Ishikawa (cell line): ENCODE results near the gene AHCYL2.
A peak's percentile ranks its signal among the peaks of the same experiment; 100 is the strongest.

ENCODE experiments used
- CEBPB ChIP-seq: IDR thresholded peaks from 2 replicates; pipeline ENCODE4 v1.6.1; 2012
- CREB1 ChIP-seq: IDR thresholded peaks from 2 replicates; pipeline ENCODE4 v1.6.1; 2012; ENCODE audit warnings: low read depth
- EGR1 ChIP-seq: IDR thresholded peaks from 2 replicates; pipeline ENCODE4 v1.6.1; 2012
- EP300 ChIP-seq: IDR thresholded peaks from 2 replicates; pipeline ENCODE4 v1.6.1; 2012; ENCODE audit warnings: borderline replicate concordance
- FOXM1 ChIP-seq: IDR thresholded peaks from 2 replicates; pipeline ENCODE4 v1.6.1; 2012; ENCODE audit warnings: low read depth, borderline replicate concordance
- RAD21 ChIP-seq: IDR thresholded peaks from 2 replicates; pipeline ENCODE4 v1.6.1; 2012; ENCODE audit warnings: low read depth
- TAF1 ChIP-seq: IDR thresholded peaks from 2 replicates; pipeline ENCODE4 v1.6.1; 2012; ENCODE audit warnings: low read depth, mild to moderate bottlenecking
- TCF12 ChIP-seq: IDR thresholded peaks from 2 replicates; pipeline ENCODE4 v1.6.1; 2012; ENCODE audit warnings: low read depth
- TEAD4 ChIP-seq: IDR thresholded peaks from 2 replicates; pipeline ENCODE4 v1.6.1; 2012
- YY1 ChIP-seq: IDR thresholded peaks from 2 replicates; pipeline ENCODE4 v1.6.1; 2012; ENCODE audit warnings: low read depth
- ZBTB7A ChIP-seq: IDR thresholded peaks from 2 replicates; pipeline ENCODE4 v1.6.1; 2012; ENCODE audit warnings: low read depth
- TF ChIP-seq, protein P1 (sequence below): IDR thresholded peaks from 2 replicates; pipeline ENCODE4 v1.6.1; 2012
- TF ChIP-seq, protein P2 (sequence below): IDR thresholded peaks from 2 replicates; pipeline ENCODE4 v1.6.1; 2012; ENCODE audit warnings: low read depth, mild to moderate bottlenecking
- TF ChIP-seq, protein P3 (sequence below): IDR thresholded peaks from 2 replicates; pipeline ENCODE4 v1.6.1; 2012

DNA sequence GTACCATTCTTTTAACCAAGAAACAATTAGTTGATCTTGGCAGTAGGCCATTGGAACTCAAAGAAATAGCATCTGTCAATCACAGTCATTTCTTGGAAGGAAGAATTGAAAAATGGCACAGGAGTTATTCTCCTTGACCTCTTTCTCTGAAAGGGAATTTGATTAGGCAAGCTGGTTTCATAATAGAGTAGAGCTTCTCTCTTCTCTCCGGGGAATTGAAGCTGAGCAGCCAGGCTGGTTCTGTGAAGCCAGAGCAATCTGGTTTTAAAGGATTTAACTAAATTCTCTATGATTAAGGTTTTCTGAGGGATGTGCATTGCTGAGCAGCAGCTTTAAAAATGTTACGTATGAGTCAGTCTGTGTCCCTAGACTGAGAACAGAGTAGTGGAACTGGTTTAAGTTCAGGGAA is 70.2 kb downstream of the AHCYL2 start:
- no peak for TF ChIP-seq YY1
- TF ChIP-seq TCF12 = no peak
- TF ChIP-seq, protein P1, sequence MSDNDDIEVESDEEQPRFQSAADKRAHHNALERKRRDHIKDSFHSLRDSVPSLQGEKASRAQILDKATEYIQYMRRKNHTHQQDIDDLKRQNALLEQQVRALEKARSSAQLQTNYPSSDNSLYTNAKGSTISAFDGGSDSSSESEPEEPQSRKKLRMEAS = no peak
- TF ChIP-seq EGR1 = no peak
- TF ChIP-seq EP300 = no peak
- no peak for TF ChIP-seq RAD21
- TF ChIP-seq, protein P2, sequence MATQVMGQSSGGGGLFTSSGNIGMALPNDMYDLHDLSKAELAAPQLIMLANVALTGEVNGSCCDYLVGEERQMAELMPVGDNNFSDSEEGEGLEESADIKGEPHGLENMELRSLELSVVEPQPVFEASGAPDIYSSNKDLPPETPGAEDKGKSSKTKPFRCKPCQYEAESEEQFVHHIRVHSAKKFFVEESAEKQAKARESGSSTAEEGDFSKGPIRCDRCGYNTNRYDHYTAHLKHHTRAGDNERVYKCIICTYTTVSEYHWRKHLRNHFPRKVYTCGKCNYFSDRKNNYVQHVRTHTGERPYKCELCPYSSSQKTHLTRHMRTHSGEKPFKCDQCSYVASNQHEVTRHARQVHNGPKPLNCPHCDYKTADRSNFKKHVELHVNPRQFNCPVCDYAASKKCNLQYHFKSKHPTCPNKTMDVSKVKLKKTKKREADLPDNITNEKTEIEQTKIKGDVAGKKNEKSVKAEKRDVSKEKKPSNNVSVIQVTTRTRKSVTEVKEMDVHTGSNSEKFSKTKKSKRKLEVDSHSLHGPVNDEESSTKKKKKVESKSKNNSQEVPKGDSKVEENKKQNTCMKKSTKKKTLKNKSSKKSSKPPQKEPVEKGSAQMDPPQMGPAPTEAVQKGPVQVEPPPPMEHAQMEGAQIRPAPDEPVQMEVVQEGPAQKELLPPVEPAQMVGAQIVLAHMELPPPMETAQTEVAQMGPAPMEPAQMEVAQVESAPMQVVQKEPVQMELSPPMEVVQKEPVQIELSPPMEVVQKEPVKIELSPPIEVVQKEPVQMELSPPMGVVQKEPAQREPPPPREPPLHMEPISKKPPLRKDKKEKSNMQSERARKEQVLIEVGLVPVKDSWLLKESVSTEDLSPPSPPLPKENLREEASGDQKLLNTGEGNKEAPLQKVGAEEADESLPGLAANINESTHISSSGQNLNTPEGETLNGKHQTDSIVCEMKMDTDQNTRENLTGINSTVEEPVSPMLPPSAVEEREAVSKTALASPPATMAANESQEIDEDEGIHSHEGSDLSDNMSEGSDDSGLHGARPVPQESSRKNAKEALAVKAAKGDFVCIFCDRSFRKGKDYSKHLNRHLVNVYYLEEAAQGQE = no peak
- no peak for TF ChIP-seq TEAD4
- no peak for TF ChIP-seq CREB1
- TF ChIP-seq ZBTB7A = no peak
- TF ChIP-seq TAF1 = no peak
- TF ChIP-seq, protein P3, sequence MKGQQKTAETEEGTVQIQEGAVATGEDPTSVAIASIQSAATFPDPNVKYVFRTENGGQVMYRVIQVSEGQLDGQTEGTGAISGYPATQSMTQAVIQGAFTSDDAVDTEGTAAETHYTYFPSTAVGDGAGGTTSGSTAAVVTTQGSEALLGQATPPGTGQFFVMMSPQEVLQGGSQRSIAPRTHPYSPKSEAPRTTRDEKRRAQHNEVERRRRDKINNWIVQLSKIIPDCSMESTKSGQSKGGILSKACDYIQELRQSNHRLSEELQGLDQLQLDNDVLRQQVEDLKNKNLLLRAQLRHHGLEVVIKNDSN = no peak
- TF ChIP-seq CEBPB = peak; percentile 26; the same call in 1 of the 2 replicates
- no peak for TF ChIP-seq FOXM1
